A549 (cell line): ENCODE data around the gene SCAF8.

Experiments
- CEBPB ChIP-seq, 2 experiments: fragments of >200 bp in 1 of 2; sonication (Bioruptor Twin) in 1 of 2; formaldehyde crosslinking in 1 of 2; IDR thresholded peaks; 2 replicates each; pipeline ENCODE4 v1.6.1; 2012 to 2016
- KDM1A ChIP-seq: fragments of 200-600 bp; sonication (generic); IDR thresholded peaks from 2 replicates; pipeline ENCODE4 v1.6.1; 2016; ENCODE audit warnings: low read depth, mild to moderate bottlenecking
- POLR2A ChIP-seq: IDR thresholded peaks from 2 replicates; pipeline ENCODE4 v1.6.1; 2012; ENCODE audit warnings: mild to moderate bottlenecking, low read length
- RAD21 ChIP-seq, 2 experiments: fragments of >200 bp in 1 of 2; sonication (Bioruptor Twin) in 1 of 2; formaldehyde crosslinking in 1 of 2; IDR thresholded peaks in 1 of 2; conservative IDR thresholded peaks in 1 of 2; 2 replicates in 1 of 2; 3 replicates in 1 of 2; pipeline ENCODE4 v1.6.1; 2012 to 2018; ENCODE audit warnings: inconsistent platforms in 1 of 2
- RNF2 ChIP-seq: fragments of 200-600 bp; sonication (generic); IDR thresholded peaks from 2 replicates; pipeline ENCODE4 v1.6.1; 2016; ENCODE audit warnings: low read depth, mild to moderate bottlenecking, antibody characterized with exemption, moderate library complexity, borderline replicate concordance
- TF ChIP-seq, protein P1 (sequence below): fragments of >200 bp; sonication (Bioruptor Twin); formaldehyde crosslinking; IDR thresholded peaks from 3 replicates; pipeline ENCODE4 v1.5.1; 2016
- TF ChIP-seq, protein P2 (sequence below): fragments of 200-600 bp; sonication (generic); IDR thresholded peaks from 2 replicates; pipeline ENCODE4 v1.6.1; 2016; ENCODE audit warnings: antibody characterized with exemption, mild to moderate bottlenecking, moderate library complexity
- TF ChIP-seq, protein P3 (sequence below): IDR thresholded peaks from 2 replicates; pipeline ENCODE4 v1.6.1; 2012; ENCODE audit warnings: low read depth, borderline replicate concordance

DNA sequence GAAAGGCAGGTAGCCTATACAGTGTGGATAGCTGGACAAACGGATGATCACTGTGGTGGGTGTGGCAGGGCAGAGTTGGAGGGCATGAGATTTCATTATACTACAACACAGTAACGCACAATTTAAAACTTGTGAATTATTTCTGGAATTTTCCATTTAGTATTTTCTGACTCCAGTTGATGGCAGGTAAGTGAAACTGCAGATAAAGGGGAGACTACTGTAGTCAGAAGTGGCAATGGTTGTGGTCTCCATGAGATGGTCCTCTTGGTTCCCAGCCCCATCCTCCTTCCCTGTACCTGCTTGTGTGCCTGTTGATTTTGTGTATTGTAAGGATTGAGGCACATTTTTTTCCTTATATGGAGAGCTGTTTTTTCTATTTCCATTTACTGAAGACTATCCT, 22.5 kb upstream of the SCAF8 start:
- TF ChIP-seq, protein P1, sequence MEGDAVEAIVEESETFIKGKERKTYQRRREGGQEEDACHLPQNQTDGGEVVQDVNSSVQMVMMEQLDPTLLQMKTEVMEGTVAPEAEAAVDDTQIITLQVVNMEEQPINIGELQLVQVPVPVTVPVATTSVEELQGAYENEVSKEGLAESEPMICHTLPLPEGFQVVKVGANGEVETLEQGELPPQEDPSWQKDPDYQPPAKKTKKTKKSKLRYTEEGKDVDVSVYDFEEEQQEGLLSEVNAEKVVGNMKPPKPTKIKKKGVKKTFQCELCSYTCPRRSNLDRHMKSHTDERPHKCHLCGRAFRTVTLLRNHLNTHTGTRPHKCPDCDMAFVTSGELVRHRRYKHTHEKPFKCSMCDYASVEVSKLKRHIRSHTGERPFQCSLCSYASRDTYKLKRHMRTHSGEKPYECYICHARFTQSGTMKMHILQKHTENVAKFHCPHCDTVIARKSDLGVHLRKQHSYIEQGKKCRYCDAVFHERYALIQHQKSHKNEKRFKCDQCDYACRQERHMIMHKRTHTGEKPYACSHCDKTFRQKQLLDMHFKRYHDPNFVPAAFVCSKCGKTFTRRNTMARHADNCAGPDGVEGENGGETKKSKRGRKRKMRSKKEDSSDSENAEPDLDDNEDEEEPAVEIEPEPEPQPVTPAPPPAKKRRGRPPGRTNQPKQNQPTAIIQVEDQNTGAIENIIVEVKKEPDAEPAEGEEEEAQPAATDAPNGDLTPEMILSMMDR: no peak
- TF ChIP-seq CEBPB (IDR thresholded peaks at IDR 0.05) (no peak), POLR2A (no peak), RNF2 (no peak), RAD21 (conservative IDR thresholded peaks at IDR 0.05 in 1 of 2, IDR thresholded peaks at IDR 0.05 in 1 of 2) (no peak), KDM1A (no peak)
- TF ChIP-seq, protein P2, sequence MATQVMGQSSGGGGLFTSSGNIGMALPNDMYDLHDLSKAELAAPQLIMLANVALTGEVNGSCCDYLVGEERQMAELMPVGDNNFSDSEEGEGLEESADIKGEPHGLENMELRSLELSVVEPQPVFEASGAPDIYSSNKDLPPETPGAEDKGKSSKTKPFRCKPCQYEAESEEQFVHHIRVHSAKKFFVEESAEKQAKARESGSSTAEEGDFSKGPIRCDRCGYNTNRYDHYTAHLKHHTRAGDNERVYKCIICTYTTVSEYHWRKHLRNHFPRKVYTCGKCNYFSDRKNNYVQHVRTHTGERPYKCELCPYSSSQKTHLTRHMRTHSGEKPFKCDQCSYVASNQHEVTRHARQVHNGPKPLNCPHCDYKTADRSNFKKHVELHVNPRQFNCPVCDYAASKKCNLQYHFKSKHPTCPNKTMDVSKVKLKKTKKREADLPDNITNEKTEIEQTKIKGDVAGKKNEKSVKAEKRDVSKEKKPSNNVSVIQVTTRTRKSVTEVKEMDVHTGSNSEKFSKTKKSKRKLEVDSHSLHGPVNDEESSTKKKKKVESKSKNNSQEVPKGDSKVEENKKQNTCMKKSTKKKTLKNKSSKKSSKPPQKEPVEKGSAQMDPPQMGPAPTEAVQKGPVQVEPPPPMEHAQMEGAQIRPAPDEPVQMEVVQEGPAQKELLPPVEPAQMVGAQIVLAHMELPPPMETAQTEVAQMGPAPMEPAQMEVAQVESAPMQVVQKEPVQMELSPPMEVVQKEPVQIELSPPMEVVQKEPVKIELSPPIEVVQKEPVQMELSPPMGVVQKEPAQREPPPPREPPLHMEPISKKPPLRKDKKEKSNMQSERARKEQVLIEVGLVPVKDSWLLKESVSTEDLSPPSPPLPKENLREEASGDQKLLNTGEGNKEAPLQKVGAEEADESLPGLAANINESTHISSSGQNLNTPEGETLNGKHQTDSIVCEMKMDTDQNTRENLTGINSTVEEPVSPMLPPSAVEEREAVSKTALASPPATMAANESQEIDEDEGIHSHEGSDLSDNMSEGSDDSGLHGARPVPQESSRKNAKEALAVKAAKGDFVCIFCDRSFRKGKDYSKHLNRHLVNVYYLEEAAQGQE: no peak
- TF ChIP-seq, protein P3, sequence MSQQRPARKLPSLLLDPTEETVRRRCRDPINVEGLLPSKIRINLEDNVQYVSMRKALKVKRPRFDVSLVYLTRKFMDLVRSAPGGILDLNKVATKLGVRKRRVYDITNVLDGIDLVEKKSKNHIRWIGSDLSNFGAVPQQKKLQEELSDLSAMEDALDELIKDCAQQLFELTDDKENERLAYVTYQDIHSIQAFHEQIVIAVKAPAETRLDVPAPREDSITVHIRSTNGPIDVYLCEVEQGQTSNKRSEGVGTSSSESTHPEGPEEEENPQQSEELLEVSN: no peak
